CD4-positive, alpha-beta T cell treated with Interleukin-1 beta for 1 hour (primary cell): ENCODE measurements around the gene FMO3.

Experiments
- DNase-seq, 2 donors: peaks; one replicate each; pipeline ENCODE4 v3.0.0-alpha.2; 2020 to 2022

Gene FMO3

GRCh38 chr1:171160639-171161354 lies 70.1 kb downstream of the FMO3 start:
- no peak for DNase-seq

- DNase-seq, result no peak
Observed at GRCh38 chr1:171161431-171161830, 70.7 kb downstream of the FMO3 start.

- no peak for DNase-seq
Observed at GRCh38 chr1:171166361-171166760, 75.7 kb downstream of the FMO3 start.
